ENCODE data around the gene SGCD. TPM values are rescaled to one million over a fixed set of nuclear protein-coding genes. Genes with fewer than 3 reads are reported as not detected.
A peak's percentile ranks its signal among the peaks of the same experiment; 100 is the strongest.

Gene SGCD
- total RNA-seq, 8 experiments from 2014 or later, result 0.29 to 56.2 (median 7.9) TPM

DNA sequence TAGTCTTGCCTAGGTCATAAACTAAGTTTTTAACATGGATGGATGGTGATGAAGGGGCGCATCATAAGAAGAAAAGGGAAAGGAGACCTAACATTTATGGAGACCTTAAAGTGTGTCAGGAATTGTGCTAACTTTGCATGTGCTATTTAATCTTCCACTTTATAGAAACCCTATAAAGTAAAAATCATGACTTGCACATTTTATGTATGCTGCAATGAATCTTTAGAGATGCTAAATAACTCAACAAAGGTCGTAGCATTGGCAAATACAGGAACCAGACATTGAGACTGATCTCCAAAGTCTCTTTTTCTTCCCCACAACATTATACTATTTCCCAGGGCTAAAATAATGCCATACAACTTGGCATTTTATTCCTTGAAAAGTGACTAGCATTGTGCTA is 214.6 kb downstream of the SGCD start:
- Histone ChIP-seq H3K4me3 (no peak overlapping the region), H3K4me1 (replicated peaks in 1 of 2) (peaks cover 0 to 12% of the 10 kb centered on the region in 2 donors), H3K27ac (no peak overlapping the region)
- ATAC-seq (replicated peaks in 6 of 8), result no peak
- in situ Hi-C loops (cut with MboI; ENCODE audit: low pct_unique_long_range_greater_than_20kb in 2 of 9, low sequenced_read_pairs in 9 of 9, unreplicated experiment in 9 of 9), result no loop called here
- WGBS, 10 experiments, result 56 to 100% (median 77%) methylated on average over 1 to 2 of the region's 2 CpGs

DNA sequence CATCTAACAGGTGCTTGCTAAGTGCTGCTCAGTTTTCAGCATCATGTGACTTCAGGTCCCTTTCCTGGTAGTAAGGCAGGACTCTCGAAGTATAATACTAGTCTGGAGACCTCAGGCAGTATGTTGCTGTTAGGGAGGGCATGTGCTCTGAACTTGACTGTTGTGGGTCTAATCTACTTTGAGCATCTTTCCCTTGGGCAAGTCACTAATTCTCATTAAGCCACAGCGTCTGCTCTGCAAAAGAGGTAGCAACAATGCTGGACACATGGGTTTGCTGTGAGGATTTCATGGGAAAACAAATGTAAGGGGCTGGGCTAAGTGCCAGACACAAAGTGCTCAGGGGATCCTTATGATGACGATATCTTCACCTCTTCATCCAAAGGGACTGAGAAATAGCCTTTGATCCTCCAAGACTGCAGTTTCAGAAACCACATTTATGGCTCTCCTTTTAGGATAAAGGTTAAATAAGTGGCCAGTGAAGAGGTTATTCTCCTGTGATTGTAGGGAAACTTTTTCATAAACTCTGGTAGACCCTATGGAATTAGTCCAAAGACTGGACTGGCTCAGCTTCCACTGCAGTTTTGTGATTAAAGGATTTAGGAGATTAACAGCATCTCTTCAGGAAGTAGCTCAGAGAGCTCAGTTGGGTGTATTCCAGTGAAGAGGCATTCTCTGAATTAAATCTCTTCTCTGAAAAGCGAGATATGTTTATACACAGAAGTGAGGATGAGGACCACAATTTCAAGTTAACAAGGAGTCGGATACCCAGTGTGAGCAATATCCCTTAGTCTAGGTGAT is 216.6 kb downstream of the SGCD start:
- in situ Hi-C loops (cut with MboI; ENCODE audit: low pct_unique_long_range_greater_than_20kb in 2 of 9, low sequenced_read_pairs in 9 of 9, unreplicated experiment in 9 of 9), result no loop called here
- WGBS, 10 experiments, result 87 to 100% (median 100%) methylated on average over 1 to 4 of the region's 5 CpGs; no CpG with 5 or more reads in 1 of the 10 experiments
- no peak overlapping the region for H3K4me3 ChIP-seq
- peaks cover 0 to 12% of the 10 kb centered on the region in 2 donors for H3K4me1 ChIP-seq (replicated peaks in 1 of 2)
- no peak for ATAC-seq (replicated peaks in 6 of 8)
- H3K27ac ChIP-seq, result no peak overlapping the region

DNA sequence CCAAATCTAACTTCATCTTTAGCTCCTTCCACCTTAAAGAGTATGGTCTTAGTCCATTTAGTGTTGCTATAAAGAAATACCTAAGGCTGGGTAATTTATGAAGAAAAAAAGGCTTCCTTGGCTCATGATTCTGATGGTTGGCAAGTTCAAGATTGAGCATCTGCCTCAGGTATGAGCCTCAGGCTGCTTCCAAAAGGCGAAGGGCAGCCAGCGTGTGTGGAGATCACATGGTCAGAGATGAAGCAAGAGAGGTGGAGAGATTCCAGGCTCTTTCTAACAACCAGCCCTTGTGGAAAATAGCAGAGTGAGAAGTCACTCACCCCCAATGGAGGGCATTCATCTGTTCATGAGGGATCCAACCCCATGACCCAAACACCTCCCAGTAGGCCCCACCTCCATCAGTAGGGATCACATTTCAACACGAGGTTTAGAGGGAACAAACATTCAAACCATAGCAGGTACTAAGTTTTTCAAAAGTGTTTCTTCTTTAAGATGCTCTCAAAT is 225.9 kb downstream of the SGCD start:
- in situ Hi-C loops (cut with MboI; ENCODE audit: low pct_unique_long_range_greater_than_20kb in 2 of 9, low sequenced_read_pairs in 9 of 9, unreplicated experiment in 9 of 9), result no loop called here
- Histone ChIP-seq H3K4me1 (replicated peaks in 1 of 2) (peaks cover 16% of the 10 kb centered on the region in 2 donors), H3K27ac (no peak overlapping the region), H3K4me3 (no peak overlapping the region)
- WGBS, 10 experiments, result 40 to 100% (median 83%) methylated on average over 1 to 3 of the region's 3 CpGs; no CpG with 5 or more reads in 1 of the 10 experiments
- ATAC-seq (replicated peaks in 6 of 8), result no peak

DNA sequence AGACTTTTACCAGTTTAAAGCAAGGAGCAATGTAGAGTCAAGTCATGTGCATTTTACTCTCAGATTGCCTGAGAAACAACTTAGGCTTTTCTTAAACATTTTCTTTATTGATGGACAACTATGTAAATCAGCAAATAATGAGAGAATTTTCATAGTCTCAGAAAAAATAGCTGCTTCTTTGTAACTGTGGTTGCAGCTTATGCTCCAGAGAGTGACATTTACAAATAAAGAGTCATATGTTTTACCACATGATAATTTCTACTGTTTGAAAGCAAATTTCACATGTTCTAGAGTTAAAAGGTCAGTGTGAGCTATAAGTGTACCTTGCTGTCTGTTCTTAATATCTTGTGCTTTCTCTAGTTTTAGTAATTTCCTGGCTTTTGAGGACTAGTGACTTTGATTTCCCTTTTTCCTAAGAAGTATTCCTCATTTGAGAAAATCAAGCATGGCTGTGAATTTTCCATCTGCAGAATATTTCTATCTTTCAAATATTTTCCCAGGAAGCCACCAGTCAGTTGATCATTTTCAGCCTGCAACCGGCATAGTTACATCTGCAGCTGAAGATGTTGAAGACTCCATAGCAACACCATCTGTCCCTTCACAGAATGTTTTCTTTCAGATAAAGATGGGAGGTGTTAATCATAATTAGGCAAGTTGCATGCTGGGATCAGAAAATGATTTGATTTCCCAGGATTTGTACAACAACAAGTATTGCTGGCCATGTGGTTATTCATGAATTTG is 229.9 kb downstream of the SGCD start:
- in situ Hi-C loops (cut with MboI; ENCODE audit: low pct_unique_long_range_greater_than_20kb in 2 of 9, low sequenced_read_pairs in 9 of 9, unreplicated experiment in 9 of 9), result no loop called here
- peak overlapping the region in 1 of 2 donors; percentile 29 for H3K27ac ChIP-seq
- peaks cover 14 to 25% of the 10 kb centered on the region in 2 donors for H3K4me1 ChIP-seq (replicated peaks in 1 of 2)
- 40 to 100% (median 69%) methylated on average over 1 of the region's 1 CpG; no CpG with 5 or more reads in 4 of the 10 experiments for WGBS, 10 experiments
- H3K4me3 ChIP-seq, result no peak overlapping the region
- ATAC-seq (replicated peaks in 6 of 8), result peak in 4 of 8 experiments; percentile 32 to 54 (median 38)

DNA sequence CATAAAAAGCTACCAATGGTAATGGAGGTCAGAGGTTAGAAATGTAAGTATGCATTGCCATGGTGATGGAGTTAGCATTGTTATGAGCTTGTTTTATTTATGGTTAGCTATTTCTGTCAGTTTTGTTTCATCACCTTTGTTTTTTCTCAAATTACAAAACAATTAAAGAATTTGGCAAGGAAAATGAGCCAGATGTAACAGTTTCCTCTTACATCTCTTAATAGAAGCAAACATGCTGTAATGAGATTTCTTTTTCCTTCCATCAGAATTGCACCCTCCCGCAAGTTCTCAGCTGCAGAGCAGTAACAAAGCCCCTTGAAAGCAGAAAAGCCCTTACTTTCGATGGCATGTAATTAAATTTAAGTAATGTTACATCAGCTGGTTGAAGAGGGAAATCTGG is 233.0 kb downstream of the SGCD start:
- in situ Hi-C loops (cut with MboI; ENCODE audit: low pct_unique_long_range_greater_than_20kb in 2 of 9, low sequenced_read_pairs in 9 of 9, unreplicated experiment in 9 of 9), result no loop called here
- 43 to 100% (median 71%) methylated on average over 1 to 2 of the region's 2 CpGs; no CpG with 5 or more reads in 1 of the 10 experiments for WGBS, 10 experiments
- peak in 3 of 8 experiments; percentile 20 to 37 (median 22) for ATAC-seq (replicated peaks in 6 of 8)
- H3K4me3 ChIP-seq, result no peak overlapping the region
- H3K27ac ChIP-seq, result no peak overlapping the region
- H3K4me1 ChIP-seq (replicated peaks in 1 of 2), result peaks cover 14 to 25% of the 10 kb centered on the region in 2 donors

DNA sequence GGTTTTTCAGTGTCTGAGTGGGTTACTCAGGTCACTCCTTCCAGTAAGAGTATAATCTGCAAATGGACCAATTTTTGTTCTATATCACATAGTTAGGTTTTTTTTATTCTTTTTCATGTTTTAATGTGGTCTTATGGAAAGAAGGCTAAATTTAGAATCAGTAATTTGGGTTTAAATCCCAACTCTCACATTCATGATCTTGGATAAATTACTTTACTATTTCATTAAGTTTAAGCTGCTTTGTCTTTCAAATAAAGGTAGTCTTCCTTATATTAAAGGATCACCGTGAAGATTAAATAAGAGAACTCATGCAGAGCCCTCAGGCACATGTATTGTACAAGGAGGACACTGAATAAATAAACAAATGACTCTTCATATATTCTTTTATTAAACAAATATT is 234.7 kb downstream of the SGCD start:
- Histone ChIP-seq H3K27ac (no peak overlapping the region), H3K4me3 (no peak overlapping the region), H3K4me1 (replicated peaks in 1 of 2) (peaks cover 7 to 15% of the 10 kb centered on the region in 2 donors)
- in situ Hi-C loops (cut with MboI; ENCODE audit: low pct_unique_long_range_greater_than_20kb in 2 of 9, low sequenced_read_pairs in 9 of 9, unreplicated experiment in 9 of 9), result no loop called here
- WGBS, 10 experiments, result 78 to 100% (median 100%) methylated on average over 1 of the region's 1 CpG; no CpG with 5 or more reads in 1 of the 10 experiments
- peak in 1 of 8 experiments; percentile 6 for ATAC-seq (replicated peaks in 6 of 8)

DNA sequence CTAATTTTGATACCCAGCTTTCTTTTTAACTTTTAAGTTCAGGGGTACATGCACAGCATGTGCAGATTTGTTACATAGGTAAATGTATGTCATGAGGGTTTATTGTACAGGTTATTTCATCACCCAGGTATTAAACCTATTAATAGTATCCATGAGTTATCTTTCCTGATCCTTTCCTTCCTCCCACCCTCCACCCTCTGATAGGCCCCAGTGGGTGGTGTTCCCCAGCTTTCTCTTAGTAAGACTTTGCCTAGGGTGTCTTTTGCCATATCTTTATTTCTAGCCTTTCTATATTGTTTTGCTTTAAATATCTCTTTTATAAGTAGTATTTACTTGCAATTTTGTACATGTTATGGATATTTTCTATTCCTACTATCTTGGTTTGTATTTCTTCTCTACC is 243.7 kb downstream of the SGCD start:
- ATAC-seq (replicated peaks in 6 of 8), result no peak
- H3K27ac ChIP-seq, result no peak overlapping the region
- H3K4me1 ChIP-seq (replicated peaks in 1 of 2), result no peaks in the 10 kb centered on the region
- H3K4me3 ChIP-seq, result no peak overlapping the region
- in situ Hi-C loops (cut with MboI; ENCODE audit: low pct_unique_long_range_greater_than_20kb in 2 of 9, low sequenced_read_pairs in 9 of 9, unreplicated experiment in 9 of 9), result no loop called here

DNA sequence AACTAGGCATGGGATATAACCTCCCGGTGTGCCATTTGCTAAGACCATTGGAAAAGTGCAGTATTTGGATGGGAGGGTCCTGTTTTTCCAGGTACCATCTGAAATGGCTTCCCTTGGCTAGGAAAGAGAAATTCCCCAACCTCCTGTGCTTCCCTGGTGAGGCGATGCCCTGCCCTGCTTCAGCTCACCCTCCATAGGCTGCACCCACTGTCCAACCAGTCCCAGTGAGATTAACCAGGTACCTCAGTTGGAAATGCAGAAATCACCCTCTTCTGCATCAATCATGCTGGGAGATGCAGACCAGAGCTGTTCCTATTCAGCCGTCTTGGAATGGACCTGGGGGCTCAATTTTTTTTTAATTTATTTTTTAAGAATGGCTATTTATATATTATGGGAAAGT is 254.8 kb downstream of the SGCD start:
- ATAC-seq (replicated peaks in 6 of 8), result no peak
- WGBS, 10 experiments, result 80 to 100% (median 90%) methylated on average over 1 to 2 of the region's 3 CpGs; no CpG with 5 or more reads in 3 of the 10 experiments
- in situ Hi-C loops (cut with MboI; ENCODE audit: low pct_unique_long_range_greater_than_20kb in 2 of 9, low sequenced_read_pairs in 9 of 9, unreplicated experiment in 9 of 9), result no loop called here

DNA sequence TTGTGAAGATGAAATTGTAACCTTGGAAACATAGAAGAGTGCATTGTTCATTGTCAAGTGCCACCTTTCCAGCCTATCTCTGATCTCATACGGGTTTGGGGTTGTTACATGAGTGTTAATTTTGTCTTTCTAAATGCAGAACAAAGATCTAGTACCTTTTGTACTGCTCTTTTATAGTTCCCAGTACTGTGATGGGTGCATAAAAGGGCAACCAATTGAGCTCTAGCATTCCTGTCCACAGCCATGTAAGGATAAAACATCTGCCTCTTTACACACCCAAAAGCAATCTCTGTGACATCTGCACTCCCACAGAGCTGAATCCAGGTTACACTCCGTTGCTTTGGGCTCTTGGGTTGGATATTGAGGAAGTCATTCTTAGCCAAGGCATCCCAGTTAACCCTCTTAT is 255.2 kb downstream of the SGCD start:
- H3K4me1 ChIP-seq (replicated peaks in 1 of 2), result no peaks in the 10 kb centered on the region
- WGBS, 10 experiments, result 25 to 82% (median 60%) methylated on average over 1 to 2 of the region's 2 CpGs; no CpG with 5 or more reads in 1 of the 10 experiments

More for the DNA sequence above, 254.8 kb downstream of the SGCD start:
- H3K4me3 ChIP-seq, result no peak overlapping the region
- no peak overlapping the region for H3K27ac ChIP-seq
- no peaks in the 10 kb centered on the region for H3K4me1 ChIP-seq (replicated peaks in 1 of 2)

DNA sequence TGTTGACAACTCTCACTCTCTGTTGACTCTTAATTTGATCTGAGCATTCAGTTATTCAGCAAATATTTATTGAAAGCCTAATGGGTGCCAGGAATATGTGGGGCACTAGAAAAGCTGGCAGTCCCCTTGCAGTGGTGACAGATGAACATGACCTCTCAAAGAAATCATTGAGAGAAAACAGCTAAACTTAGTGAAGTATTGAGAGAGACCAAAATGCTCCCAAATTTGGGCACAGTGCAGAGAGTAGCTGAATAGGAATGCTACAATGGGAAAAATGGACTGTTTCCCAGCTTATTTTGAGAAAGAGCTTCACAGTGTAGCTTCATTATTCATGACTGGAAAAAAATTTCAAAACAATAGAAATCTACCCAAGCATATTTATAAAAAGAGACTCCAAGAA is 257.9 kb downstream of the SGCD start:
- no peak overlapping the region for H3K4me3 ChIP-seq
- H3K4me1 ChIP-seq (replicated peaks in 1 of 2), result peaks cover 0 to 2% of the 10 kb centered on the region in 2 donors
- peak in 1 of 8 experiments; percentile 46 for ATAC-seq (replicated peaks in 6 of 8)
- in situ Hi-C loops (cut with MboI; ENCODE audit: low pct_unique_long_range_greater_than_20kb in 2 of 9, low sequenced_read_pairs in 9 of 9, unreplicated experiment in 9 of 9), result no loop called here
- H3K27ac ChIP-seq, result no peak overlapping the region

More for the DNA sequence above, 255.2 kb downstream of the SGCD start:
- in situ Hi-C loops (cut with MboI; ENCODE audit: low pct_unique_long_range_greater_than_20kb in 2 of 9, low sequenced_read_pairs in 9 of 9, unreplicated experiment in 9 of 9), result no loop called here
- no peak for ATAC-seq (replicated peaks in 6 of 8)
- H3K27ac ChIP-seq, result no peak overlapping the region
- no peak overlapping the region for H3K4me3 ChIP-seq

DNA sequence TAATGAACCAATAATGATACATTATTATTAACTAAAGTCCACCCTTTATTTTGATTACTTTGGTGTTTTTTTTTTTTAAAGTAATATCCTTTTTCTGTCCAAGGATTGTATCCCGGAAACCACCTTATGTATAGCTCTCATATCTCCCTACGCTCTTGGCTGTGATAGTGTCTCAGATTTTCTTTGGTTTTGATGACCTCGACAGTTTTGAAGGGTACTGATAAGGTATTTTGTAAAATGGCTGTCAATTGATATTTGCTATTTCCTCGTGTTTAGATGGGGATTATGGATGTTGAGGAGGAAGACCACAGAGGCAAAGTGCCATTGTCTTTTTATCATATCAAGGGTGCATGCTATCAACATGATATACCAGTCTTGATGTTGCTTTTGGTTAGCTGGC is 259.0 kb downstream of the SGCD start:
- Histone ChIP-seq H3K27ac (no peak overlapping the region), H3K4me3 (no peak overlapping the region), H3K4me1 (replicated peaks in 1 of 2) (peaks cover 2 to 5% of the 10 kb centered on the region in 2 donors)
- in situ Hi-C loops (cut with MboI; ENCODE audit: low pct_unique_long_range_greater_than_20kb in 2 of 9, low sequenced_read_pairs in 9 of 9, unreplicated experiment in 9 of 9), result no loop called here
- ATAC-seq (replicated peaks in 6 of 8), result no peak
- 71 to 100% (median 88%) methylated on average over 1 to 4 of the region's 4 CpGs for WGBS, 10 experiments

DNA sequence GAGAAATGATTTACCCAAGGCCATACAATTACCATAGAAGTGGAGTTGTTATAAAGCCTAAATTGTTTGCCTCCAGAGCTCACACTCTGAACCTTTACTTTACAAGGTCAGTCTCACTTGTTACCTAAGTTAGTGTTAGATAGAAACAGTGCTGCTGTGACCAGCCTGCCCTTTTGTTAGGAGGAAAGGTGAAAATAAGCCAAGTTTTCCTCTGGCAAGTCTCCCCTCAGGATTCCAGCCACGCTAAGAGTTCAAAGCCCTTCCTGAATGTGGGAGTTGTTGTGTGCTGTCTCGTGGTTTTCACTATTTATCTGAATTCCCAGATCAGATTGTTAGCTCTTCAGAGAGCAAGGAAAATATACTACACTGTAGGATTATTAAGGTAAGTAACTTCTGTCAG is 260.0 kb downstream of the SGCD start:
- WGBS, 10 experiments, result 50 to 100% (median 72%) methylated on average over 1 to 2 of the region's 2 CpGs; no CpG with 5 or more reads in 2 of the 10 experiments
- no peak overlapping the region for H3K27ac ChIP-seq
- in situ Hi-C loops (cut with MboI; ENCODE audit: low pct_unique_long_range_greater_than_20kb in 2 of 9, low sequenced_read_pairs in 9 of 9, unreplicated experiment in 9 of 9), result no loop called here

DNA sequence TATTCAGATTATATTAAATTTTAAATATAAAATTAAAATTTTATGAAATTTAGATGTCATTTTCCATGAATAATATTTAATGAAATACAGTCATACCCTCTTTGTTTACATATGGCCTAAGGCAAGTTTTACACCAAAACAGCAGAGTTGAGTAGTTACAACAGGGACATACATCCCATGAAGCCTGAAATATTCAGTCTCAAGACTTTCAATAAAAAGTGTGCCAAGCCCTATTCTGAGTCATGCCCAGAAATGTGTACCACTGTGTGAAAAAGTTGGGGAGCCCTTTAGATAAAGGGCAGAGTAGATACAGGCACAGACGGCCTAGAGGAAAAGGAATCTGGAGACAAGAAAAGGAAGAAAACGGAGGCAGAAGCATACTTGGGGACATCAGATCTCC is 261.3 kb downstream of the SGCD start:
- WGBS, 10 experiments, result 18 to 100% (median 87%) methylated on average over 1 to 2 of the region's 2 CpGs; no CpG with 5 or more reads in 4 of the 10 experiments
- H3K4me3 ChIP-seq, result no peak overlapping the region
- in situ Hi-C loops (cut with MboI; ENCODE audit: low pct_unique_long_range_greater_than_20kb in 2 of 9, low sequenced_read_pairs in 9 of 9, unreplicated experiment in 9 of 9), result no loop called here
- peaks cover 2 to 5% of the 10 kb centered on the region in 2 donors for H3K4me1 ChIP-seq (replicated peaks in 1 of 2)
- peak in 3 of 8 experiments; percentile 39 to 73 (median 72) for ATAC-seq (replicated peaks in 6 of 8)
- H3K27ac ChIP-seq, result no peak overlapping the region

More for the DNA sequence above, 260.0 kb downstream of the SGCD start:
- Histone ChIP-seq H3K4me3 (no peak overlapping the region), H3K4me1 (replicated peaks in 1 of 2) (peaks cover 2 to 5% of the 10 kb centered on the region in 2 donors)
- no peak for ATAC-seq (replicated peaks in 6 of 8)

Measured in motor neuron (in vitro differentiated cells).